ENCODE data around the gene TKT.

The TKT gene

GRCh38 chr3:53238886-53239285 is 16.9 kb downstream of the TKT start:
- no peak for DNase-seq

DNA sequence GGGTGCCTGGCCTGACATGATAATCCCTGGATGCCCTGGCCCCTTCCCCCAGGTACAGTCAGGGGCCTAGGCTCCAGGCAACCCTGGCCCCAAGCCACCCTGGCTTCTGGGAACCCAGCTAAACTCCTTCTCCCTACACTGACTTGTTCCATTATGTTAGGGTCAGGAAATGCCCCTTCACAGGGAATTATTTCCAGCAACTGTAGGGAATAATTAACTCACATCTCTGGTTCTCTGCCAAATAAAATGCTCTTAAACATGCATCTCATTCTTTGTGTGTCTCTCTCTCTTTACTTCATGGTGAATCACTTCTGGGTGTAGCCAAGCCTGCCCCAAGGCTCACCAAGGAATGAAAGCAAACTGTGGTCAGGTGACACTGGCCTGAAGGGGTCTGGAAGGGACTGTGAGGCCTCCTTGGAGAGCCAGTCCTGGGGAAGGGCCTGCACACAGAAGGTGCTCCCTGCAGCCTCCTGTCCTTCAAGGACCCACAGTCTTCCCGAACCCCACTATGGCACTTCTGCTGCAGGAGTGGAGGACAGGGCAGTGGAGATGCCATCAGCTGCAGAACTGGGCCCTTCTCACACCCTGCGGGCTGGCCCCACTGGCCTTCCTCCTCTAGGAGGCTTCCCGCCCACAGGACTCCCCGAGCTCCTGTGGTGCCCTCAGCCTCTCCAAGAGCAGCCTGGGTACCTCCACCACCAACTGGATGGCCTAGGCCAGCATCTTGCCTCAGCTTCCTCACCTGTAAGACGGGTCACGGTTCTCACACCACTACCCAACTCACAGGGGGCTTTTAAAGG is 17.6 kb downstream of the TKT start:
- no peak for DNase-seq

- no peak for DNase-seq
Observed at GRCh38 chr3:53236112-53236841, 19.5 kb downstream of the TKT start.

- no peak for DNase-seq
Observed at GRCh38 chr3:53235545-53235944, 20.3 kb downstream of the TKT start.

DNA sequence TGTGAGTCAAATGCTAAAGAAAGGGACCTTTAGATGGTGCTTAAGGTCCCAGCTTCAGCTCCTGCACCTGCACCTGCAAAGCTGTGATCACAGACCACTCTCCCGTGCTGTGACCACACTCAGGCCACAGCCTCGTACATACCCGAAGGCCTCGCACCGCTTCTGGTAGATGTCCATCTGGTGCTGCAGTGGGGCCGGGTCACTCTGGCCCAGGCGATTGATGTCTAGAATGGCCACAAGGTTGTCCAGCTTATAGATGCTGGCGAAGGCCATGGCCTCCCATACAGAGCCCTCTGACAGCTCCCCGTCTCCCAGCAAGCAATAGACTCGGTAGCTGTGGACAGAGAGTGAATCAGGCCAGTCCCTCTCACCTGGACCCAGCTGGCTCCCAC is 21.0 kb downstream of the TKT start:
- no peak for DNase-seq

GRCh38 chr3:53234130-53234840 is 21.5 kb downstream of the TKT start:
- DNase-seq = no peak

- no peak for DNase-seq
Observed at GRCh38 chr3:53232641-53233377, 23.0 kb downstream of the TKT start.

DNA sequence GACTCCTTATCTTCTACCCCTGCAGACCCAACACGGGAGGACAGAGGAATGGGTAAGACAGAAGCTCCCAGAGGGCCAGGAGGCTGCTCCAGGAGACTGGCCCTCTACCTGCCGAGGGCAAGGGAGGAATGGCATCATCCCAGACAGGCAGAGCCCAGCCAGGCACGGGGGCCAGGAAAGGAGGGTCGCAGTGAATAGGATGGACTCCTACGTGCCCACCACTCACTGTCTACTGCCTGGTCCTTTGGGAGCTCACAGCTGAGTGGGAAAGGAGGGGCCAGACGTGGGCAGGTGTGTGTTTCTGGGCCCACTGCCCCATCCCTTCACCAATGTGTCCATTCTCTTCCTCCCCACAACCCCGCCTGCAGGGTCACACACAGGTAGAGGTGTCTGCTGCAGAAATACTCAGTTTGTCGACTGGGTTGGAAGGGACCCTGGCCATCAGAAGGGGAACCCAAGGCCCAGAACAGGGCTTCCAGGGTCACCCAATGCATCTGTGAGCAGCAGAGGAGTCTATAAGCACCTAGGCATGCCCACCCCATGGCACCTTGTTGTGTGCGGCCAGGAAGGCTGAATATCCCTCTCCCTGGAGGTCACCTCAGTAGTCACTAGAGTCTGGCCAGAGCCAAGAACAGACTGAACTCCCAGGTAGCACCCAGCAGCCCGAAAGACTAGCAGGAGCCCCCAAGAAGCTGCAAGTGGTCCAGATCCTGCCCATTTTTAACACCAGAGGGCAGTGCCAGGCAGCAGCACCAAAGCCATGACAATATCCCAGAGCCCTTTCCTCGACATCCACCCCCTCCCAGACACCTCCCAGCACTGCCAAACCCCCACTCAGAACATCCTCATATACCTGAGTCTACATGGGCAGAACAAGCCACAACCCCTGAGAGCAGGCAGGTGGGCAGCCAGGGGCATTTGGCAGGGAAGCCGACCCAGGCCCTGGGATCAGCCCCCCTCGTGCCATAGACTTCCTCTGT is 24.0 kb downstream of the TKT start:
- no peak for DNase-seq

DNA sequence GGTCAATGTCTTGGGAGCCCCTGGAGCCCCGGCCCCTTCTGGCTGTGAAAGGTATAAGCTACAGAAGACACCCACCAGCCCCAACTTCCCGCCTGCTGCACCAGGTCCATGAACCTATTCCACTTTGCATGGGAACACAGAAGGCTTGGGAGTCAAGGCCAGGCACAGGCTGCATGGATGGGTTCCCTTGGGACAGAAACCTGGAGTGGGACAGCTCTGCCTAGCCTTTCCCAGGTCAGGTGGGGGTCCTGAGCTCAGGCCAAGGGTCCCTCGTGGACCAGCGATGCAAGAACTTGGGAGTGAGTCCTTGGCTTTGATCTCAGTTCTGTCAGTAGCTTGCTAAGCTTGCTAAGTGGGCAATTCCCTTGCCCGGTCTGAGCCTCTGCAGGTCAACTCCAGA is 25.0 kb downstream of the TKT start:
- no peak for DNase-seq

GRCh38 chr3:53230041-53230621 is 25.7 kb downstream of the TKT start:
- DNase-seq = no peak

- DNase-seq = no peak
Observed at GRCh38 chr3:53229606-53230005, 26.2 kb downstream of the TKT start.

- DNase-seq = no peak
Observed at GRCh38 chr3:53229171-53229570, 26.7 kb downstream of the TKT start.

DNA sequence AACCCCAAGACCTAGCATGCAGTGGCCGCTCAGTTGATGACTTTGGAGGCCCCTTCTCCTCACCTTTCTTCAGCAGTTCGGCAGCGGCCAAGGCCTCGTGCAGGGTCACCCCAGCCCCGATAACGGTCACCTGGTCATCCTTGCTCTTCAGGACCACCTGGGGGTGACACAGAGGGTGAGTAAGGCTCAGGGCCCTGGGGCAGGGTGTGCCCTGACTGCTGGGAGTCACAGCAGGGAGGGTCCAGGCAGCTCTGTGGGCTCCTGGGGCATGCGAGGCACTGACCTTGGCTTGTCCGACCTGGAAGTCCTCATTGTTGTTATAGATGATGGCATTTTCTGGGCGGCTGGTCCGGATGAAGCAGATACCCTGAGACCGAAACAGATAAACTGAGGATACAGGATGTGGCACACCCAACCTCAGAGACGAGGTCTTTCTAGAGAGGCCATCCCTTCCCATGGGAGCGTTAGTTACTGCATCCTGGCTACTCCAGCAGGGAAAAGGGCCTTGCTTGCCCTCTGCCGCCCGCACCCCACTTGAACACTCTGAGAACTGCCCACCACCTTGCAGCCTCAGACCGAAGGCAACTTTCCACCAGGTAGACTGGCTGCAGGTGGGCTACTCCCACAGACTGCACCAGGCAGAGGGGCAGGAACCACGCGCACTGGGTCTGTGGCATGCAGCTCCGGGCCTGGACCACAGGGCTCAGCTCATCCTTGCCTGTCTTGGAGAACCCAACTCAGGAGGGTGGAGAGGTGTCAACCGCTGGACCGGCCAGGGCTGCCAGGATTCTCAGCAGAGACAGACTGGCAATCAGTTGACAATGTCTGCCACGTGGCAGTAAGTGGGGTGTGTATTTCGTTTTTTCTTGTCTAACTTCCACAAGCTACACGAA is 27.6 kb downstream of the TKT start:
- DNase-seq = no peak

DNA sequence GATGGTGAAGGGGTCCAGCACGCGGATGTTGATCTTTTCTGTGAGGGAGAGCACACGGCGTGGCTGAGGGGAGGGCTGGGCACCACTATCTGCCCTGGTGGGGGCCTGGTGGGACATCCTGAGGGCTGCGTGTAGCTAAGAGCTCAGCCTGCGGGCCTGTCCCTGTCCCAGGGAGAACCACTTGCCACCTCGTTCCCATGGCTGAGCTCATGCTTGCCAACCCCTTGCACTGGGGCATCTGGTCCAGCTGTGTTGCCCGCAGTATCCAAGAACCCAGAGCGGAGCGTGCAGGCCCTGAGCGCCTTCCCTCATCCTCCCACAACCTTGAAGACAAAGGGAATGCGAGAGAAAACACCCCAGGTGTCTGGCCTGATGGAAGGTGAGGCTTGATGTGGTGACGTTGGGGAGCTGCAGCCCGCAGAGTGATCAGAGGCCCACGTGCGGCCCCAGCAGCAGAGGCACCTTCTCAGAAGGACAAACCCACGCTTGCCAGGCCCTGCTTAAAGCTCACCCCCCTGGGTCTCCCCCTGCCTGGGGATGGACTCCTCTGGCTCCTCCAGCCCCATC is 28.9 kb downstream of the TKT start:
- no peak for DNase-seq

DNA sequence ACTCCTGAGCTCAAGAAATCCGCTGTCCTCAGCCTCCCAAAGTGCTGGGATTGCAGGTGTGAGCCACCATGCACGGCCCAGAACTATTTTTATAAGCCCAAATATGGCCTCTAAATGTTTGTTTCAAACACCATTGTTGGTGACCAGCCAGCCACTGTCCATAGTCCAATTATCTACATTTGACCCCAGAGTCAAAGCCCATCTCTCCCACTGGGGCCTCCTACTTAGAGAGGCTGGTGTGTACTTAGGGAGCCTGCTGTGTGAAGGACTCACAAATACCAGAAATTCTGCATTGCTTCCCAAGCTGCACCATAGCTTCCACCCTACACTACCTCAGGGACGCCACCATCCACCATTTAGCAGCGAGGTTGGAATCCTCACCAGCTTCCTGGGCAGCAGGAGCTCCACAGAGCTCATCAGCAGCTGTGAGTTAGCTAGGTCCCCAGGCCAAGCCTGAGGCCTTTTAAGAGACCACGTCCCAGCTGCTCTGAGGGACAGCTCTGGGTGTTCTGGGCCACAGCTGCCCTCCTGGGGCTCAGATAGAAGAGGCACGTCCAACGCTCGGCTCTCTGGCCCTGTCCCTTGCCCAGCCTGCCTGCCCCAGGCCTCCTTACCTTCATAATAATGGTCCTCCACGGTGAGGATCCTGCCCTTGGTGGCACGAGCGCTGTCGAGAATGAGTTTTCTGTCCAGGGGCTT is 29.5 kb downstream of the TKT start:
- DNase-seq = no peak

GRCh38 chr3:53225651-53226050 is 30.2 kb downstream of the TKT start:
- DNase-seq = no peak

GRCh38 chr3:53225181-53225580 is 30.6 kb downstream of the TKT start:
- DNase-seq = no peak

DNA sequence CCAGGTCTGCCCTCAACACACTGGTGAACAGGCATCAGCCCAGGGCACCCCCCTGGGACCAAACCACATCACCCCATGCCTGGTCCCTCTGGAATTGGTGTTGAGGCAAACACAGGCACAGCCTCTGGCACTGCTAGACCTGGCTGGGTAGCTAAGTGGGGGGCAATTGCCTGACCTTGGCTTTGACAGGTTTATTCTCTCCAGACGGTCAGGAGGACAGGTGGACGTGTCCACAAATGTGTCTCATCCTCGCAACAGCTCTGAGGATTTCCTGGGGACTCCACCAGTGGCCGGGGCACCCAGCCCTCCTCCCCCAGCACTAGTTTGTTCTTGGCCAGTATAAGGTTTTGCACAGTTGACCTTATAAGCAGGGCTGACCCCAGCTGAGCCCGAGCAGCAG is 31.3 kb downstream of the TKT start:
- no peak for DNase-seq

GRCh38 chr3:53224026-53224425 is 31.8 kb downstream of the TKT start:
- DNase-seq = no peak

Data from activated naive CD4-positive, alpha-beta T cell (primary cell).